Neural cell (in vitro differentiated cells): ENCODE measurements around the gene F3.

Experiments
- EP300 ChIP-seq: fragments of 450-650 bp; conservative IDR thresholded peaks from 2 replicates; pipeline ENCODE4 v1.6.1; 2014; ENCODE audit warnings: antibody characterized with exemption, mild to moderate bottlenecking, moderate library complexity; ENCODE audit not compliant: poor library complexity, severe bottlenecking
- EZH2 ChIP-seq: fragments of 200-600, 300-800 bp; shearing (Covaris generic), sonication (generic); IDR thresholded peaks from 2 replicates; pipeline ENCODE4 v1.6.1; 2014; ENCODE audit warnings: antibody characterized with exemption, low read length, borderline replicate concordance, mild to moderate bottlenecking; ENCODE audit not compliant: insufficient read depth, poor library complexity, severe bottlenecking
- MXI1 ChIP-seq: fragments of 450-650 bp; conservative IDR thresholded peaks from 2 replicates; pipeline ENCODE4 v1.6.1; 2014; ENCODE audit warnings: antibody characterized with exemption, mild to moderate bottlenecking; ENCODE audit not compliant: poor library complexity, severe bottlenecking
- POLR2AphosphoS5 ChIP-seq: IDR thresholded peaks from 2 replicates; pipeline ENCODE4 v1.6.1; 2012
- TAF1 ChIP-seq: IDR thresholded peaks from 2 replicates; pipeline ENCODE4 v1.6.1; 2012; ENCODE audit warnings: low read depth
- TF ChIP-seq, protein P1 (sequence below): fragments of 450-650 bp; IDR thresholded peaks from 2 replicates; pipeline ENCODE4 v1.5.1; 2014; ENCODE audit warnings: antibody characterized with exemption, mild to moderate bottlenecking, moderate library complexity; ENCODE audit not compliant: poor library complexity, severe bottlenecking
- TF ChIP-seq, protein P2 (sequence below): IDR thresholded peaks from 2 replicates; pipeline ENCODE4 v1.6.1; 2012; ENCODE audit warnings: borderline replicate concordance

DNA sequence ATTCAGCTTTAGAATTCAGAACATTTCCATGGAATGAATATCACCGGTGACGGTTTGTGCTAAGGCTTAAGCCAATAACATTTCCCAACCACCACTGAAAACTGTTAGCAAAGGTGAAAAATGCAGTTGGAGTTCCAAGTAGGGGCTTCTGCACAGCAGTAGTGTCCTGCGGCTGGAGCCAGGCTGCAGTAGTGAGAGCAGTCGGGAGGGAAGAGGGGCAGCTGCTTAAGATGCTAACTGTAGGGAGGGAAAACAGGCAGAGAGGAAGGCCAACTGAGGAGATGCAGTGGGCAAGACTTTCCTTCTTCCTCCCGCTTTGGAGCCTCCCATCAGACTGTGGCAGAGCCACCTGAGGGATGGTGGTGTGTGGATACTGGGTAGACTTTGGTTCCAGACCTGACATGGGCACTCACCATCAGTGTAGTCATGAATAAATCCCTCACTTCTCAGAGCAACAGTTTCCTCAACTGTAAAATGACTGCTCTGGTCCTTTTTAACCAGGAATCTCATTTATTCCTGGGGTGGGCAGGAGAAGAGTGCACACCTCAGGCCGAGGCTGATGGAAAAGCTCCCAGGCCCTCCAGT is 3.2 kb downstream of the F3 start:
- TF ChIP-seq, protein P1, sequence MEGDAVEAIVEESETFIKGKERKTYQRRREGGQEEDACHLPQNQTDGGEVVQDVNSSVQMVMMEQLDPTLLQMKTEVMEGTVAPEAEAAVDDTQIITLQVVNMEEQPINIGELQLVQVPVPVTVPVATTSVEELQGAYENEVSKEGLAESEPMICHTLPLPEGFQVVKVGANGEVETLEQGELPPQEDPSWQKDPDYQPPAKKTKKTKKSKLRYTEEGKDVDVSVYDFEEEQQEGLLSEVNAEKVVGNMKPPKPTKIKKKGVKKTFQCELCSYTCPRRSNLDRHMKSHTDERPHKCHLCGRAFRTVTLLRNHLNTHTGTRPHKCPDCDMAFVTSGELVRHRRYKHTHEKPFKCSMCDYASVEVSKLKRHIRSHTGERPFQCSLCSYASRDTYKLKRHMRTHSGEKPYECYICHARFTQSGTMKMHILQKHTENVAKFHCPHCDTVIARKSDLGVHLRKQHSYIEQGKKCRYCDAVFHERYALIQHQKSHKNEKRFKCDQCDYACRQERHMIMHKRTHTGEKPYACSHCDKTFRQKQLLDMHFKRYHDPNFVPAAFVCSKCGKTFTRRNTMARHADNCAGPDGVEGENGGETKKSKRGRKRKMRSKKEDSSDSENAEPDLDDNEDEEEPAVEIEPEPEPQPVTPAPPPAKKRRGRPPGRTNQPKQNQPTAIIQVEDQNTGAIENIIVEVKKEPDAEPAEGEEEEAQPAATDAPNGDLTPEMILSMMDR, result no peak
- no peak for TF ChIP-seq TAF1
- TF ChIP-seq POLR2AphosphoS5, result no peak
- no peak for TF ChIP-seq EP300
- TF ChIP-seq, protein P2, sequence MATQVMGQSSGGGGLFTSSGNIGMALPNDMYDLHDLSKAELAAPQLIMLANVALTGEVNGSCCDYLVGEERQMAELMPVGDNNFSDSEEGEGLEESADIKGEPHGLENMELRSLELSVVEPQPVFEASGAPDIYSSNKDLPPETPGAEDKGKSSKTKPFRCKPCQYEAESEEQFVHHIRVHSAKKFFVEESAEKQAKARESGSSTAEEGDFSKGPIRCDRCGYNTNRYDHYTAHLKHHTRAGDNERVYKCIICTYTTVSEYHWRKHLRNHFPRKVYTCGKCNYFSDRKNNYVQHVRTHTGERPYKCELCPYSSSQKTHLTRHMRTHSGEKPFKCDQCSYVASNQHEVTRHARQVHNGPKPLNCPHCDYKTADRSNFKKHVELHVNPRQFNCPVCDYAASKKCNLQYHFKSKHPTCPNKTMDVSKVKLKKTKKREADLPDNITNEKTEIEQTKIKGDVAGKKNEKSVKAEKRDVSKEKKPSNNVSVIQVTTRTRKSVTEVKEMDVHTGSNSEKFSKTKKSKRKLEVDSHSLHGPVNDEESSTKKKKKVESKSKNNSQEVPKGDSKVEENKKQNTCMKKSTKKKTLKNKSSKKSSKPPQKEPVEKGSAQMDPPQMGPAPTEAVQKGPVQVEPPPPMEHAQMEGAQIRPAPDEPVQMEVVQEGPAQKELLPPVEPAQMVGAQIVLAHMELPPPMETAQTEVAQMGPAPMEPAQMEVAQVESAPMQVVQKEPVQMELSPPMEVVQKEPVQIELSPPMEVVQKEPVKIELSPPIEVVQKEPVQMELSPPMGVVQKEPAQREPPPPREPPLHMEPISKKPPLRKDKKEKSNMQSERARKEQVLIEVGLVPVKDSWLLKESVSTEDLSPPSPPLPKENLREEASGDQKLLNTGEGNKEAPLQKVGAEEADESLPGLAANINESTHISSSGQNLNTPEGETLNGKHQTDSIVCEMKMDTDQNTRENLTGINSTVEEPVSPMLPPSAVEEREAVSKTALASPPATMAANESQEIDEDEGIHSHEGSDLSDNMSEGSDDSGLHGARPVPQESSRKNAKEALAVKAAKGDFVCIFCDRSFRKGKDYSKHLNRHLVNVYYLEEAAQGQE, result no peak
- no peak for TF ChIP-seq MXI1
- TF ChIP-seq EZH2, result no peak
